SU-DHL-6 (cell line): Measurements from ENCODE around the gene SSNA1.

Source experiments
- H2AFZ ChIP-seq: fragments of 200-600 bp; sonication (generic); 2 replicates; pipeline ENCODE4 v1.6.1; 2014; ENCODE audit warnings: low read depth, mild to moderate bottlenecking, moderate library complexity, mixed read lengths, antibody characterized with exemption, low read length; ENCODE audit not compliant: severe bottlenecking
- H3F3A ChIP-seq: fragments of 200-600 bp; shearing (Covaris generic); 2 replicates; pipeline ENCODE4 v1.6.0; 2016; ENCODE audit warnings: antibody characterized with exemption, mild to moderate bottlenecking; ENCODE audit not compliant: insufficient read depth
- H3K27ac ChIP-seq: fragments of 200-600 bp; sonication (generic); 2 replicates; pipeline ENCODE4 v1.5.1; 2016; ENCODE audit warnings: low read depth, mild to moderate bottlenecking, low read length, moderate library complexity, mixed read lengths
- H3K27me3 ChIP-seq: fragments of 200-600 bp; sonication (generic), shearing (Covaris generic); 2 replicates; pipeline ENCODE4 v1.6.0; 2014; ENCODE audit warnings: mild to moderate bottlenecking, low read length
- H3K36me3 ChIP-seq: fragments of 200-600 bp; sonication (generic); 2 replicates; pipeline ENCODE4 v1.6.1; 2014; ENCODE audit warnings: mild to moderate bottlenecking, low read length, mixed read lengths
- H3K4me2 ChIP-seq: fragments of 300-600, 200-600 bp; shearing (Covaris generic), sonication (generic); 2 replicates; pipeline ENCODE4 v1.6.0; 2014; ENCODE audit warnings: low read length, low read depth, mild to moderate bottlenecking; ENCODE audit not compliant: poor library complexity, severe bottlenecking
- H3K4me3 ChIP-seq: fragments of 200-600 bp; sonication (generic); 2 replicates; pipeline ENCODE4 v1.5.1; 2014; ENCODE audit warnings: antibody characterized with exemption, low read length, mild to moderate bottlenecking, mixed read lengths; ENCODE audit not compliant: insufficient read depth, poor library complexity, severe bottlenecking
- H3K79me2 ChIP-seq: fragments of 200-600 bp; sonication (generic); 2 replicates; pipeline ENCODE4 v1.6.1; 2014; ENCODE audit warnings: mild to moderate bottlenecking, low read length, moderate library complexity; ENCODE audit not compliant: insufficient read depth
- H3K9ac ChIP-seq: fragments of 200-600 bp; sonication (generic); 2 replicates; pipeline ENCODE4 v1.7.0; 2014; ENCODE audit warnings: mild to moderate bottlenecking, low read length
- H3K9me2 ChIP-seq: fragments of 200-600 bp; sonication (generic); replicated peaks from 2 replicates; pipeline ENCODE4 v1.6.1; 2014; ENCODE audit warnings: low read length; ENCODE audit not compliant: insufficient read depth
- H3K9me3 ChIP-seq: fragments of 200-600 bp; sonication (generic); 2 replicates; pipeline ENCODE4 v1.6.1; 2014; ENCODE audit warnings: low read length, mixed read lengths; ENCODE audit not compliant: insufficient read depth
- H4K20me1 ChIP-seq: fragments of 200-600 bp; sonication (generic); 2 replicates; pipeline ENCODE4 v1.6.1; 2014; ENCODE audit warnings: low read depth, mild to moderate bottlenecking, antibody characterized with exemption, low read length, moderate library complexity, mixed read lengths
- EZH2phosphoT487 ChIP-seq: fragments of 200-600 bp; sonication (generic), shearing (Covaris generic); conservative IDR thresholded peaks from 2 replicates; pipeline ENCODE4 v1.6.1; 2018; ENCODE audit warnings: mild to moderate bottlenecking, antibody characterized with exemption, low read length, moderate library complexity, mixed read lengths
- TF ChIP-seq, protein P1 (sequence below): fragments of 200-600 bp; sonication (generic); IDR thresholded peaks from one replicate; pipeline ENCODE4 v1.5.1; 2017; ENCODE audit warnings: antibody characterized with exemption, mild to moderate bottlenecking, low read length, moderate library complexity; ENCODE audit not compliant: insufficient read depth, poor library complexity, severe bottlenecking

SSNA1 gene

DNA sequence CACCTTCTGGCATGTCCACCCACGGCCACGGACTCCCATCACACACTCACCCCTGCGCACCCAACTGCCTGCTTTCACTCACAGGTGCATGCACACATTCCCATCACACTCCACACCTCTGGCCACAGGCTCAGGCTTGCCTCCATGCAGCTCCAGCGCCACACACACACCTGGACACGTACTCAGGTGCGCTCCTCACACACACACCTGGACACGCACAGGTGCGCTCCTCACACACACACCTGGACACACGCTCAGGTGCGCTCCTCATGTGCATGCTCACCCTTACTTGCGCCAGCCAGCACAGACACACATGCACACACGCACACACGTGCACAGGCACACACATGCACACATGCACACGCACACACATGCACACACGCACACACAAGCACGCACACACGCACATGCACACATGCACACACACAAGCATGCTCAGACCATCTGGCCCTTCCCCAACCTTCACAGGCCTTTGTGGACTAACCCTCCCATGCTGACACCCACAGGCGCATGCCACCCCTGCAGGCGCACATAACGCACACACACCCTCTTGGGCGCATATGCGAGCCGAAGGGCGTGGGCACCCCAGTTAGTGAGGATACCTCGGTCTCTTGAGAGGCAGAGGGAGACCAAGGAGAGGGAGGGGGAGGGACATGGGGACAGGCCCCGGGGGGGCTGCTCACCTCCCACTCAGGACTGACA lies 41.2 kb upstream of the SSNA1 start:
- no peak overlapping the region for H3K4me3 ChIP-seq
- no peaks in the 10 kb centered on the region for H3K27me3 ChIP-seq
- H4K20me1 ChIP-seq, result no peaks in the 10 kb centered on the region
- H2AFZ ChIP-seq, result no peak overlapping the region
- H3K4me2 ChIP-seq, result no peak overlapping the region
- H3K36me3 ChIP-seq, result no peaks in the 10 kb centered on the region
- no peak for TF ChIP-seq EZH2phosphoT487
- TF ChIP-seq, protein P1, sequence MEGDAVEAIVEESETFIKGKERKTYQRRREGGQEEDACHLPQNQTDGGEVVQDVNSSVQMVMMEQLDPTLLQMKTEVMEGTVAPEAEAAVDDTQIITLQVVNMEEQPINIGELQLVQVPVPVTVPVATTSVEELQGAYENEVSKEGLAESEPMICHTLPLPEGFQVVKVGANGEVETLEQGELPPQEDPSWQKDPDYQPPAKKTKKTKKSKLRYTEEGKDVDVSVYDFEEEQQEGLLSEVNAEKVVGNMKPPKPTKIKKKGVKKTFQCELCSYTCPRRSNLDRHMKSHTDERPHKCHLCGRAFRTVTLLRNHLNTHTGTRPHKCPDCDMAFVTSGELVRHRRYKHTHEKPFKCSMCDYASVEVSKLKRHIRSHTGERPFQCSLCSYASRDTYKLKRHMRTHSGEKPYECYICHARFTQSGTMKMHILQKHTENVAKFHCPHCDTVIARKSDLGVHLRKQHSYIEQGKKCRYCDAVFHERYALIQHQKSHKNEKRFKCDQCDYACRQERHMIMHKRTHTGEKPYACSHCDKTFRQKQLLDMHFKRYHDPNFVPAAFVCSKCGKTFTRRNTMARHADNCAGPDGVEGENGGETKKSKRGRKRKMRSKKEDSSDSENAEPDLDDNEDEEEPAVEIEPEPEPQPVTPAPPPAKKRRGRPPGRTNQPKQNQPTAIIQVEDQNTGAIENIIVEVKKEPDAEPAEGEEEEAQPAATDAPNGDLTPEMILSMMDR, result no peak
- no peak overlapping the region for H3K9ac ChIP-seq
- H3K9me2 ChIP-seq, result no peaks in the 10 kb centered on the region
- no peak overlapping the region for H3K27ac ChIP-seq
- peaks cover 13% of the 10 kb centered on the region; the same call in 1 of the 2 replicates for H3F3A ChIP-seq
- no peaks in the 10 kb centered on the region for H3K79me2 ChIP-seq
- H3K9me3 ChIP-seq, result no peaks in the 10 kb centered on the region

GRCh38 chr9:137147793-137148160 lies 40.7 kb upstream of the SSNA1 start:
- Histone ChIP-seq H4K20me1 (no peaks in the 10 kb centered on the region), H3K27me3 (no peaks in the 10 kb centered on the region), H3K79me2 (no peaks in the 10 kb centered on the region), H3K9me3 (no peaks in the 10 kb centered on the region), H3K9me2 (no peaks in the 10 kb centered on the region), H3K9ac (no peak overlapping the region), H3K4me3 (no peak overlapping the region), H2AFZ (no peak overlapping the region), H3K4me2 (no peak overlapping the region), H3K27ac (no peak overlapping the region), H3F3A (peaks cover 13% of the 10 kb centered on the region; the same call in 1 of the 2 replicates), H3K36me3 (no peaks in the 10 kb centered on the region)
- TF ChIP-seq, protein P1, result no peak
- no peak for TF ChIP-seq EZH2phosphoT487

GRCh38 chr9:137148242-137148641 lies 40.2 kb upstream of the SSNA1 start:
- Histone ChIP-seq H3K9me2 (no peaks in the 10 kb centered on the region), H3K36me3 (no peaks in the 10 kb centered on the region), H3K4me3 (no peak overlapping the region), H3K79me2 (no peaks in the 10 kb centered on the region), H4K20me1 (no peaks in the 10 kb centered on the region), H3K9ac (no peak overlapping the region), H3K4me2 (no peak overlapping the region), H3K9me3 (no peaks in the 10 kb centered on the region), H2AFZ (no peak overlapping the region), H3K27ac (no peak overlapping the region), H3F3A (peaks cover 13% of the 10 kb centered on the region; the same call in 1 of the 2 replicates), H3K27me3 (no peaks in the 10 kb centered on the region)
- TF ChIP-seq, protein P1, result no peak
- TF ChIP-seq EZH2phosphoT487, result no peak
